BJ (cell line): ENCODE measurements around the gene ISOC2. TPM values are rescaled to one million over a fixed set of nuclear protein-coding genes. Genes with fewer than 3 reads are reported as not detected.

Source experiments
- CTCF ChIA-PET: fragments of 350-600 bp; formaldehyde crosslinking; extraction: SDS; loops from one replicate; lab custom pipeline; 2021; ENCODE audit warnings: antibody characterized with exemption, inconsistent platforms; lab: Yijun Ruan, JAX
- POLR2A ChIA-PET: fragments of 300-600 bp; sonication (Branson Sonifier 250); formaldehyde crosslinking; extraction: SDS; loops from one replicate; lab custom pipeline; 2021; ENCODE audit warnings: antibody characterized with exemption; lab: Charles Lee
- DNase-seq: peaks from one replicate; pipeline ENCODE4 v3.0.0-alpha.2; 2011; ENCODE audit warnings: low read depth
- H3K27me3 ChIP-seq: 2 replicates; pipeline ENCODE4 v1.6.0; 2011; ENCODE audit warnings: low read length; ENCODE audit not compliant: control insufficient read depth, insufficient read depth
- H3K36me3 ChIP-seq: 2 replicates; pipeline ENCODE4 v1.5.1; 2011; ENCODE audit warnings: low read length; ENCODE audit not compliant: control insufficient read depth, insufficient read depth
- H3K4me3 ChIP-seq: 2 replicates; pipeline ENCODE4 v1.5.1; 2011; ENCODE audit warnings: low read depth, mild to moderate bottlenecking, control low read depth, low read length
- polyA plus RNA-seq: library from polyadenylated mRNA; depleted of rRNA; stranded (reverse); fragments of >200 nt; gene quantifications from 2 replicates; pipeline ENCODE4 v1.2.3, GENCODE V29; 2011
- TF ChIP-seq, protein P1 (sequence below): IDR thresholded peaks from 2 replicates; pipeline ENCODE4 v1.5.1; 2011; ENCODE audit warnings: low read depth, mild to moderate bottlenecking, control low read depth, inconsistent platforms, low read length, moderate library complexity; ENCODE audit not compliant: insufficient read depth

ISOC2 gene
- polyA plus RNA-seq, 1 experiment = 123 TPM

DNA sequence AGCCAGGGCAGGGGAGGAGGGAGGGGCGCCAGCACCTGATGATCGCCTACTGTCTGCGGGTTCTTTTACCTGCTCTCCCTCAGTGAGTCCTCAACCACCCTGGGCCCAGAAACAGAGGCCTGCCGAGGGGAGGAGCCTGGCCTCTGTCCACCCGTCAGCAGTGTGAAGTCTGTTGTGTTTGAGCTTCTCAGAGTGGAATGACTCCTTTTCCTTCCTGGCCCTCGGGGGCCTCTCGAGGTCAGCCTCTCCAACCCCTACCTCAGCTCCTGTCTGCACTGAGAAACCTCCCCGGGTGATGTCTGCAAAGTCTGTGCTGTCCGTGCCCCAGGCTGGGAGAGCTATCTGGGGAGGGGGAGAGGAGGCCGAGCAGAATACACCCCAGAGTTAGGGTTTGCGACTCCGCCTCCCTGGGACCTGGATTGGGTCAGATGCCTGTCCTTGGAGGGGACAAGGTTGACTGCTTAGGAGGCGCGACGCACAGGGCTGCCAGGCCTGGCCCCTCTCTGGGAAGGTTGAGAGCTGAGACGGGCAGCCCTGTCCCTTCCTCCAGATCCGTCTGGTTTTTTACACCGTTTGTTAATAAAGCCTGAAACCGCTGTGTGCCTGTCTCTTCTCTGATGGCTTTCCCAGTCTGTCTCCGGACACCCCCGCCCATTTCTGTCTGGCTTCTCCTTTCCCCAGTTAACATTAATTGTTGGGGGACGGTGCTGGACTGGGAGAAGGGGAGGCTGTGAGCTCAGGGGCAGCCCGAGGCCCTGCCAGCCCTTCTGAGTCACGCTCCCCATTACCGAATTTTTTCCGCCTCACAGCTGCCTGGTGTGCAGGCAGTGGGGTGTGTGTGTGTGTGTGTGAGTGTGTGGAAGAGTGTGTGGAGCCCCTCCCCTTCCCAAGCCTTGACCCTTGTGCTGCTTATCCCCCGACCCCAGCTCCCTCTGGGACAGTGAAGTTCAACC is 25.8 kb upstream of the ISOC2 start:
- Histone ChIP-seq H3K4me3 (peak overlapping the region; percentile 26), H3K36me3 (peaks cover 3% of the 10 kb centered on the region), H3K27me3 (no peaks in the 10 kb centered on the region)
- POLR2A ChIA-PET = interaction anchor here (0.6 to 1.8 kb wide), 3 partner anchors 10 to 33 kb away, joined by 3 to 5 read pairs (median 5); partner anchors contain the start of gene ZNF628
- CTCF ChIA-PET = interaction anchor here (0.5 to 10.9 kb wide), 6 partner anchors 9 to 345 kb away, joined by 3 to 106 read pairs (median 4); partner anchors contain the start of genes ISOC2 and ZNF784
- TF ChIP-seq, protein P1, sequence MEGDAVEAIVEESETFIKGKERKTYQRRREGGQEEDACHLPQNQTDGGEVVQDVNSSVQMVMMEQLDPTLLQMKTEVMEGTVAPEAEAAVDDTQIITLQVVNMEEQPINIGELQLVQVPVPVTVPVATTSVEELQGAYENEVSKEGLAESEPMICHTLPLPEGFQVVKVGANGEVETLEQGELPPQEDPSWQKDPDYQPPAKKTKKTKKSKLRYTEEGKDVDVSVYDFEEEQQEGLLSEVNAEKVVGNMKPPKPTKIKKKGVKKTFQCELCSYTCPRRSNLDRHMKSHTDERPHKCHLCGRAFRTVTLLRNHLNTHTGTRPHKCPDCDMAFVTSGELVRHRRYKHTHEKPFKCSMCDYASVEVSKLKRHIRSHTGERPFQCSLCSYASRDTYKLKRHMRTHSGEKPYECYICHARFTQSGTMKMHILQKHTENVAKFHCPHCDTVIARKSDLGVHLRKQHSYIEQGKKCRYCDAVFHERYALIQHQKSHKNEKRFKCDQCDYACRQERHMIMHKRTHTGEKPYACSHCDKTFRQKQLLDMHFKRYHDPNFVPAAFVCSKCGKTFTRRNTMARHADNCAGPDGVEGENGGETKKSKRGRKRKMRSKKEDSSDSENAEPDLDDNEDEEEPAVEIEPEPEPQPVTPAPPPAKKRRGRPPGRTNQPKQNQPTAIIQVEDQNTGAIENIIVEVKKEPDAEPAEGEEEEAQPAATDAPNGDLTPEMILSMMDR = no peak
- peak; percentile 82 for DNase-seq

DNA sequence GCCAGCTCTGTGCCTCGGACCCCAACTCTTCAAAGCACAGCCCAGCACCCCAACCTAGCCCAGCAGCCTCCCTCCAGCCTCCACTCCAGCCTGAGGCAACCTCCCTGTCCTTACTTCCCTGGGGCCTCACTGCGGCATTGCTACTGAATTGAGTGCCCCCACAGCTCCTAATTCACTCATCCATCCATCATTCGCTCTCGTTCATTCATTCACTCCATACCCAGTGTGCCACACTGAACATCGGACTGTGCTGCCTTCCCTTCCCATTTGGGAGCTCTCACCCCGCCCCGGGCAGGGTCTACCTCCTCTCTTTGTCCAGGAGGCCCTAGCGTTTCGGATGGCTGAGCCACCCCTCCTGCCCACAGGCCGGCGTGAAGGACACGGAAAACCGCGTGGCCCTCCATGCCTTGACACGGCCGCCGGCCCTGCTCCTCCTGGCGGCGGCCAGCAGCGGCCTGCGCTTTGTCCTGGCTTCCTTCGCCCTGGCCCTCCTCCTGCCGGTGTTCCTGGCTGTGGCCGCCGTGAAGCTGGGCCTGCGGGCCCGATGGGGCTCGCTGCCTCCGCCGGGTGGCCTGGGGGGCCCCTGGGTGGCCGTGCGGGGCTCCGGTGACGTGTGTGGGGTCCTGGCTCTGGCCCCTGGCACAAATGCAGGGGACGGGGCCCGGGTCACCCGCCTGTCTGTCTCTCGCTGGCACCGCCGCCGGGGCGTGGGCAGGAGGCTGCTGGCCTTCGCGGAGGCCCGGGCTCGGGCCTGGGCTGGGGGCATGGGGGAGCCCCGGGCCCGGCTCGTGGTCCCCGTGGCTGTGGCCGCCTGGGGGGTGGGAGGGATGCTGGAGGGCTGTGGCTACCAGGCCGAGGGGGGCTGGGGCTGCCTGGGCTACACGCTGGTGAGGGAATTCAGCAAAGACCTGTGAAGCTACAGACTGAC is 24.9 kb upstream of the ISOC2 start:
- Histone ChIP-seq H3K27me3 (no peaks in the 10 kb centered on the region), H3K4me3 (peak overlapping the region; percentile 82; the same call in 1 of the 2 replicates), H3K36me3 (peaks cover 4% of the 10 kb centered on the region)
- ChIA-PET CTCF (interaction anchor here (2.9 to 10.9 kb wide), 3 partner anchors 18 to 19 kb away, joined by 11 to 106 read pairs (median 24); no protein-coding TSS in a partner anchor), POLR2A (no interaction called here)
- no peak for DNase-seq
- TF ChIP-seq, protein P1 = no peak

DNA sequence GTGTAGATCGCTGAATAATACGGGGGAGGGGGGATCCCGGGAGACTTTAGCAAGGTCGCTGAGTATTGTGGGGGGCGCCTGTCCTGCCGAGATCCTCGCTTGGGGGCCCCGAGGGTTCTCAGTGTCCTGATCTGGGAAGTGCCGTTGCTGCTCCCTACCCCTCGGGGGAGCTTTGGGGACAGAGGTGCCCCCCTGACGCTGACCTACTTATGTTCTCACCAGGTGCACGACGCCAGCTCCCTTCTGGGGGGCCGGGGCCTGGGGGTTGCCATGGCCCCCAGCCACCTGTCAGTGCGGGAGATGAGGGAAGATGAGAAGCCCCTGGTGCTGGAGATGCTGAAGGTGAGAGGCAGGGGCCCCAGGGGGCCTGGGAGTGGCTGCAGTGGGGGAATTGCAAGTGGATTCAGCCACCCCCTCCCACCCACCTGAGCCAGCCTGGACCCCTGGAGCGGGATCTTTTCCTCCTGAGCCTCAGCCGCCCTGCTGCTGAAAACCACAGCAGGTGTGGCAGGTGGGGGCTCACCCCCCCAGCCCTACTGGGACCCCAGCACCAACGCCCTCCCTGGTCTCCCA is 24.1 kb upstream of the ISOC2 start:
- H3K4me3 ChIP-seq = peak overlapping the region; percentile 82
- H3K36me3 ChIP-seq = peaks cover 5% of the 10 kb centered on the region
- CTCF ChIA-PET = interaction anchor here (0.7 to 10.9 kb wide), 4 partner anchors 18 to 32 kb away, joined by 4 to 106 read pairs (median 13); no protein-coding TSS in a partner anchor
- H3K27me3 ChIP-seq = no peaks in the 10 kb centered on the region
- TF ChIP-seq, protein P1 = no peak
- POLR2A ChIA-PET = interaction anchor here (0.6 kb wide), 1 partner anchor 119 kb away, joined by 3 read pairs; no protein-coding TSS in a partner anchor
- DNase-seq = no peak

DNA sequence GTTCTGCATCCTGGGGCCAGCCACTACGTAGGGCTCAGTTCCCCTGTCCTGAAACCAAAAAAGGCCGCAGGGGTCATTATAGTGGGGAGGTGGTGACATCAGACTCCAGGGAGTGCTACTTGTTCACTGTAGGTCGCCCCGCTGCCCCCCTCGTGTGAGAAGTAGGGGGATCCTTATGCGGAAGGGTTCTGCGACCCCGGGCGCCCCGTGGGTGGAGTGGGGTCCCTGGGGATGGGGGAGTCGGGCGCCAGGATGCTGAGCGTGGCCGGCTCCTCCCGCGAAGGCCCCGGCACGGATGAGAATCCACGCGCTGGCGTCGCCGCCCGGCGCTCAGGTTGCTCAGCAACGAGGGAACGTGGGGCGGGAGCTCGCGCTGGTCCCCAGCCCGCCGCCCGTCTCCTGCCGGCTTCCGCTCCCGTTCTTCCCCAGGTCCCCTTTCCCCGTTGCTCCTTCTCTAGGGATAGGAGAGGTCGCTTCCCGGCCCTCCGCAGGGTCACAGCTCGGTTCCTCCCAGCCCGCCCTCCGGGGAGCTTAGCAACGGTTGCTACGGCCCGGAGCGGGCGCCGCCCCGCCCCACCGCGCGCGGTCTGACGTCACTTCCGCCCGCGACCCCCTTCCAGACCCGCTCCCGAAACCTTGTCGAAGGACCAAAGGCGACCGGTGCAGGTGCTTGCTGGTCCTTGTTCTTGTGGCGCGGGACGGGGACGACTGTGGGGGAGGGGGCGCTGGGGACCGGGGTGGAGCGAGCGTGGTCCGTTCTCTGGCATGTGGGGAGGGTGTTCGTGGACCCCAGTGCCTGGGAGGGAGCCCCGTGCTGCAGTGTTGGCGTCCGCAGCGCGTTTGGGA is 23.4 kb upstream of the ISOC2 start, which contains the start of gene NAT14:
Gene NAT14 (plus strand): TSS at position 596 of the 846 bp plus-strand sequence. CDS start 521 bp downstream, outside the sequence.
- CTCF ChIA-PET = interaction anchor here (0.5 to 2.9 kb wide), 5 partner anchors 17 to 32 kb away, joined by 3 to 15 read pairs (median 4); no protein-coding TSS in a partner anchor

More for the DNA sequence above, 23.4 kb upstream of the ISOC2 start, which contains the start of gene NAT14:
- H3K36me3 ChIP-seq = peaks cover 5% of the 10 kb centered on the region
- DNase-seq = no peak
- no peaks in the 10 kb centered on the region for H3K27me3 ChIP-seq
- POLR2A ChIA-PET = interaction anchor here (0.6 kb wide), 1 partner anchor 120 kb away, joined by 3 read pairs; no protein-coding TSS in a partner anchor
- TF ChIP-seq, protein P1 = no peak
- peak within 1 kb of the TSS; percentile 82 for H3K4me3 ChIP-seq
